ENCODE measurements around the gene N4BP2L1.
"Not testable (repeated sequence)": the region's sequence is repeated elsewhere in the genome, so short reads cannot be mapped to it uniquely, and the experiment has no call there.

N4BP2L1 gene

GRCh38 chr13:32385410-32385809 is 42.5 kb downstream of the N4BP2L1 start:
- no peak for DNase-seq

DNA sequence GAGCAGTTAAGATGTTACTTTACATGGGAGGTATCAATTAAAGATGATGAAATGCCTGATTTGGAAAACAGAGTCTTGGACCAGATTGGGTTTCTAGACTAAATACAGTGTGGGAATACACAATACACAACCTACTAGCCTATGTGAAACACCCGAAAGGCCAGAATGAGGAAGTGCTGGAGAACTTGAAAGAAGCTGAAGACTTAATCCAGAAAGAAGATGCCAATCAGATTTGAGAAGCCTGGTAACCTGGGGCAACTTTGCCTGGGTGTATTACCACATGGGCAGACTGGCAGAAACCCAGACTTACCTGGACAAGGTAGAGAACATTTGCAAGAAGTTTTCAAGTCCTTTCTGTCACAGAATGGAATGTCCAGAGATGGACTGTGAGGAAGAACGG is 43.2 kb downstream of the N4BP2L1 start:
- DNase-seq, result no peak

DNA sequence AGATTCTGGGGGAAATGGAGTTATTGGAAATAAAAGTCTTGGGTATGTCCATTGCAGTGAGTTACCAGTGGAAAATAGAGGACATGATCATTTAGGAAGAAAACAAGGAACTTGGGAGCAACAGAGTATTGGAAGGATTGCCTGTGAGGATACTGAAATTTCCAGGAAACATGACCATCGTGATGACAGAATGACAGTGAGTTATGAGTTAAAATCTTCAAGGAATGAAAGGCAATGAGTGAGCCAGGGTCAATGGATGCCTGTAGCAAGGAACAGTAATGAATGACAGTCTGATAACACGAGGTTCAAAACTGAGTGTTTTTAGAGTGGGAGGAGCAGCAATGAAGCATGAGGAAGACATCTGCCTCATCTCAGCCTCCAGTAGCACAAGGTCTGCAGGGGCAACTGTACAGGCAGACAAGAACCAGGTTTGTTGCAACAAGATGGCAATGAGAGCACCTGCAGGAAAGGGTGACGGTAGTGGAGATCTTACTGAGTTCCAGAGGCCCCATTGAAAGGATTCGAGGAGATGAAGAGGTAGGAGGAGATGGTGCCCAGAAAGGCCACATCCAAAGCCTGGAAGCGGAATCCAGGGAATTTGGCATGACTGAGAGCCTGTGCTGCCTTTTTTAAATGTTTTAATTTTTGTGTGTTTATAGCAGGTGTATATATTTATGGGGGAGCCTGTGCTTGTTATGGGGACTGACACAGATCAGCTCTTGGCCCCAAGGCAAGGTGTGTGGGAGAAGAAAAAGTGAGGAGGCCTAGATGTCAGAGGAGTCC is 43.9 kb downstream of the N4BP2L1 start:
- DNase-seq, result no peak

- DNase-seq, result peak in 2 of 3 donors; percentile 30 to 34
Observed at GRCh38 chr13:32381539-32381938, 46.4 kb downstream of the N4BP2L1 start.

- DNase-seq, result no peak
Observed at GRCh38 chr13:32378012-32378411, 49.9 kb downstream of the N4BP2L1 start.

- no peak for DNase-seq
Observed at GRCh38 chr13:32376642-32377415, 51.1 kb downstream of the N4BP2L1 start.

DNA sequence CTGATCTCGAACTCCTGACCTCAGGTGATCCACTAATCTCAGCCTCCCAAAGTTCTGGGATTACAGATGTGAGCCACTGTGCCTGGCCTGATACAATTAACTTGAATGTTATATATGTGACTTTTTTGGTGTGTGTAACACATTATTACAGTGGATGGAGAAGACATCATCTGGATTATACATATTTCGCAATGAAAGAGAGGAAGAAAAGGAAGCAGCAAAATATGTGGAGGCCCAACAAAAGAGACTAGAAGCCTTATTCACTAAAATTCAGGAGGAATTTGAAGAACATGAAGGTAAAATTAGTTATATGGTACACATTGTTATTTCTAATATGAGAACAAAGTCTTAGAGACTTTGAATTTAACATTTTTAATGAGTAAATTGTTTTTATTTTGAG is 57.1 kb downstream of the N4BP2L1 start:
- DNase-seq, result no peak

DNA sequence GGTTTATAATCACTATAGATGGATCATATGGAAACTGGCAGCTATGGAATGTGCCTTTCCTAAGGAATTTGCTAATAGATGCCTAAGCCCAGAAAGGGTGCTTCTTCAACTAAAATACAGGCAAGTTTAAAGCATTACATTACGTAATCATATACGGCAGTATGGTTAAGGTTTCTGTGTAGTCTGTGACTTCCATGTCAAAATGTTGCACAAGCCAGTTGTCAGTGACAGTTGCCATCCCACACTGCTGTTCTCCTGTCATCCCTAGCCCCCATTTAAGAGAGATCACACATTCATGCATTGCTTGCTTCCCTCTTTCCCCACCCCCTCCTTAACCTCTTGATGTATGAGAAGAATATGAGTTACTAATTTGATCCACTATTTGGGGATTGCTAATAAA is 65.4 kb downstream of the N4BP2L1 start:
- peak; percentile 25 to 46 (median 45) for DNase-seq

DNA sequence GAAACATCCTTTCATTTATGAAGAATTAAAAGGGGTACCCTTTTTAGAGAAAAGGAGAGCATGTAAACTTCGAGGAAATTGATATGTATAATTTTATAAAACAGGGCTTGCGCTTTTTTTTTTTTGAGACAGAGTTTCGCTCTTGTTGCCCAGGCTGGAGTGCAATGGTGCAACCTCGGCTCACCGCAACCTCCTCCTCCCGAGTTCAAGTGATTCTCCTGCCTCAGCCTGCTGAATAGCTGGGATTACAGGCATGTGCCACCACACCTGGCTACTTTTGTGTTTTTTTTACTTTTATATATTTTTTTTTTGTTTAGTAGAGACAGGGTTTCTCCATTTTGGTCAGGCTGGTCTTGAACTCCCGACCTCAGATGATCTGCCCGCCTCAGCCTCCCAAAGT is 72.0 kb downstream of the N4BP2L1 start:
- DNase-seq, result not testable (repeated sequence)

DNA sequence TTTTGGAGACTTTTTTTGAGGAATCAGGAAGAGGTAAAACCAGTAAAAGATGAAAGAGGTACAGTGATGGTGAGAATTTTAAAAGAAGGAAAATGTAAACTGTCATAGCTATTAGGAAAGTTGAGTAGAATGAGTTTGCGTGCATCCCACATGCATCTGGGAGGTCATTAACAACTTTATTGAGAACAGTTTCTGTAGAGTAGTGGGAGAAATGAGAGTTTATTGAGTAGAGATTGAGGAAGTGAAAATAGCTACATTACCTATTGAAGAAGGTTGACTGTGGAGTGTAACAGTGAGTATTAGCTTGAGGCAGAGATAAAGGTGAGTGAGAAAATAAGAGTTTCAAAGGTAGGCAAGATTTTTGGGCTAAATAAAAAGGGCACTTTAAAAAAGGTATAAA is 73.9 kb downstream of the N4BP2L1 start:
- no peak for DNase-seq

DNA sequence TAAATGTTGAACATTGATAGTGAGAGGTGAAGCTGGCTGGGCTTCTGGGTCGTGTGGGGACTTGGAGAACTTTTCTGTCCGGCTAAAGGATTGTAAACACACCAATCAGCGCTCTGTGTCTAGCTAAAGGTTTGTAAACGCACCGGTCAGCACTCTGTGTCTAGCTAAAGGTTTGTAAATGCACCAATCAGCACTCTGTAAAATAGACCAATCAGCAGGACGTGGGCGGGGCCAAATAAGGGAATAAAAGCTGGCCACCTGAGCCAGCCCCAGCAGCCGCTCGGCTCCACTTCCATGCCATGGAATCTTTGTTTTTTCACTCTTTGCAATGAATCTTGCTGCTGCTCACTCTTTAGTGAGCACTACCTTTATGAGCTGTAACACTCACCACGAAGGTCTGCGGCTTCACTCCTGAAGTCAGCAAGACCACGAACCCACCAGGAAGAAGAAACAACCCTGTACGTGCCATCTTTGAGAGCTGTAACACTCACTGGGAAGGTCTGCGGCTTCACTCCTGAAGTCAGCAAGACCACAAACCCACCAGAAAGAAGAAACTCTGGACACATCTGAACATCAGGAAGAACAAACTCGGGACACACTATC is 77.0 kb downstream of the N4BP2L1 start:
- DNase-seq, result not testable (repeated sequence)

Data from suppressor macrophage treated with lipopolysaccharide for 1 hour (primary cell).